Activated CD8-positive, alpha-beta T cell treated with anti-CD3 and anti-CD28 coated beads for 36 hours (primary cell): ENCODE results near the gene ADIPOQ. TPM values are rescaled to one million over a fixed set of nuclear protein-coding genes. Genes with fewer than 3 reads are reported as not detected.
"Not testable (repeated sequence)": the region's sequence is repeated elsewhere in the genome, so short reads cannot be mapped to it uniquely, and the experiment has no call there.

Source experiments
- ATAC-seq: fragments of 200-7000 bp; cut with Tn5 transposase; one replicate; pipeline ENCODE4 v1.10.0; 2021; ENCODE audit warnings: mild to moderate bottlenecking, moderate library complexity
- CTCF ChIA-PET: fragments of 350-600 bp; sonication (Branson Sonifier 250); formaldehyde crosslinking; loops from one replicate; lab custom pipeline; 2021; ENCODE audit warnings: antibody characterized with exemption; lab: Charles Lee
- POLR2A ChIA-PET: fragments of 350-600 bp; sonication (Branson Sonifier 250); formaldehyde crosslinking; loops from one replicate; lab custom pipeline; 2021; ENCODE audit warnings: antibody characterized with exemption; lab: Charles Lee
- DNase-seq: peaks from one replicate; pipeline ENCODE4 v3.0.0-alpha.2; 2020
- H3K27ac Mint-ChIP-seq: one replicate; pipeline ENCODE4 v1.8.0; 2021; ENCODE audit warnings: mild to moderate bottlenecking, mixed read lengths
- H3K27me3 Mint-ChIP-seq: one replicate; pipeline ENCODE4 v1.8.0; 2021; ENCODE audit warnings: mixed read lengths
- H3K36me3 Mint-ChIP-seq: one replicate; pipeline ENCODE4 v1.8.0; 2021; ENCODE audit warnings: low read depth, mixed read lengths
- H3K4me1 Mint-ChIP-seq: one replicate; pipeline ENCODE4 v1.8.0; 2021; ENCODE audit warnings: low read depth, mixed read lengths
- H3K4me3 Mint-ChIP-seq: one replicate; pipeline ENCODE4 v1.8.0; 2021; ENCODE audit warnings: mild to moderate bottlenecking, moderate library complexity, mixed read lengths
- H3K9me3 Mint-ChIP-seq: one replicate; pipeline ENCODE4 v1.8.0; 2021; ENCODE audit warnings: mixed read lengths
- CTCF ChIP-seq: fragments of 200-600 bp; IDR thresholded peaks from one replicate; pipeline ENCODE4 v1.8.0; 2022; ENCODE audit warnings: antibody characterized with exemption, mild to moderate bottlenecking
- intact Hi-C: fragments of 100-400 bp; cut with micrococcal nuclease; formaldehyde crosslinking; loops from one replicate; pipeline ENCODE4 v1.10.0; 2022
- total RNA-seq, 2 experiments: library from RNA; stranded (reverse); gene quantifications; one replicate each; pipeline ENCODE4 v1.2.3, GENCODE V29; 2021

ADIPOQ gene
- total RNA-seq, 2 experiments from 2014 or later: not detected

- no peak for DNase-seq
- intact Hi-C loops: no loop called here
These were observed 27.0 kb downstream of the ADIPOQ start for GRCh38 chr3:186869253-186870100.

GRCh38 chr3:186870421-186871201 lies 28.1 kb downstream of the ADIPOQ start:
- TF ChIP-seq CTCF: no peak
- H3K4me1 Mint-ChIP-seq: peaks cover 28% of the 10 kb centered on the region
- intact Hi-C loops: no loop called here
- H3K27ac Mint-ChIP-seq: peak overlapping the region; percentile 78
- no peak for ATAC-seq
- no peak overlapping the region for H3K4me3 Mint-ChIP-seq
- no peak for DNase-seq
- no peaks in the 10 kb centered on the region for H3K27me3 Mint-ChIP-seq
- H3K36me3 Mint-ChIP-seq: no peaks in the 10 kb centered on the region
- ChIA-PET CTCF (interaction anchor here (1.2 to 1.9 kb wide), 3 partner anchors 10 to 22 kb away, joined by 4 to 5 read pairs (median 4); no protein-coding TSS in a partner anchor), POLR2A (no interaction called here)
- no peaks in the 10 kb centered on the region for H3K9me3 Mint-ChIP-seq

More at GRCh38 chr3:186869253-186870100, 27.0 kb downstream of the ADIPOQ start:
- peaks cover 28% of the 10 kb centered on the region for H3K4me1 Mint-ChIP-seq
- ATAC-seq: no peak
- H3K36me3 Mint-ChIP-seq: no peaks in the 10 kb centered on the region
- no peak overlapping the region for H3K27ac Mint-ChIP-seq
- H3K27me3 Mint-ChIP-seq: no peaks in the 10 kb centered on the region
- no peaks in the 10 kb centered on the region for H3K9me3 Mint-ChIP-seq
- ChIA-PET POLR2A (interaction anchor here (0.6 to 0.8 kb wide), 3 partner anchors 62 to 263 kb away, joined by 3 read pairs; no protein-coding TSS in a partner anchor), CTCF (interaction anchor here (0.7 to 1.3 kb wide), 4 partner anchors 9 to 21 kb away, joined by 3 to 5 read pairs (median 4); no protein-coding TSS in a partner anchor)
- H3K4me3 Mint-ChIP-seq: no peak overlapping the region
- TF ChIP-seq CTCF: no peak

DNA sequence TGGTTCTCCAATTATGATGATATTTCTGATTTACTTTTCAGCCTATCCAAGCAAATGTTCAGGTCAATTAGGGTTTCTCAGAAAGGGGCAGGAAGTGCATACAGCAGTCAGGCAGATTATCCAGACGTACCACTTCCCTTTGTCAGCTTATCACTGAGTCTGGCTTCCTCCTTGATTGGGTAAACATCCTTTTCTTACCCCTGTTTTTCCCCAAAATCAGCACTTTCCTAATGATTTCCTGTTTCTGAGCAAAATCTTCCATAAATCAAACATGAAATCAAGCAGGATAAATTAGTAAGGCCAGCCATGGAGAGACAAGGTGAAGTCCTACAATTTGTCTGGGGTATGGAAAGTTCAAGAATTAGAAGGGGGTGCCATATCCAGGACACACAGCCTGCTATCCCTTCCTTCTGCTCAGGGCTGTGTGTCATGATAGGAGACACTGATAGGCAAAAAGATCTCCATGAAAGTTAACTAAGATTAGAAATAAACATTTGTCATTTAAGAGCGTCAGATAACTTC lies 29.0 kb downstream of the ADIPOQ start:
- TF ChIP-seq CTCF: no peak
- CTCF ChIA-PET: interaction anchor here (1.3 to 1.9 kb wide), 2 partner anchors 11 to 61 kb away, joined by 3 to 4 read pairs; no protein-coding TSS in a partner anchor
- H3K27ac Mint-ChIP-seq: peak overlapping the region; percentile 78
- H3K27me3 Mint-ChIP-seq: no peaks in the 10 kb centered on the region
- DNase-seq (no peak), ATAC-seq (peak; percentile 73)
- intact Hi-C loops: no loop called here
- peaks cover 28% of the 10 kb centered on the region for H3K4me1 Mint-ChIP-seq
- H3K36me3 Mint-ChIP-seq: no peaks in the 10 kb centered on the region
- H3K9me3 Mint-ChIP-seq: no peaks in the 10 kb centered on the region
- POLR2A ChIA-PET: no interaction called here
- no peak overlapping the region for H3K4me3 Mint-ChIP-seq

- H3K36me3 Mint-ChIP-seq, ATAC-seq, H3K4me3 Mint-ChIP-seq, POLR2A ChIA-PET, DNase-seq, H3K27ac Mint-ChIP-seq, CTCF ChIA-PET, intact Hi-C loops, H3K27me3 Mint-ChIP-seq, H3K9me3 Mint-ChIP-seq: not testable (repeated sequence)
- peaks cover 28% of the 10 kb centered on the region for H3K4me1 Mint-ChIP-seq
These were observed 31.3 kb downstream of the ADIPOQ start for GRCh38 chr3:186873796-186874195.

DNA sequence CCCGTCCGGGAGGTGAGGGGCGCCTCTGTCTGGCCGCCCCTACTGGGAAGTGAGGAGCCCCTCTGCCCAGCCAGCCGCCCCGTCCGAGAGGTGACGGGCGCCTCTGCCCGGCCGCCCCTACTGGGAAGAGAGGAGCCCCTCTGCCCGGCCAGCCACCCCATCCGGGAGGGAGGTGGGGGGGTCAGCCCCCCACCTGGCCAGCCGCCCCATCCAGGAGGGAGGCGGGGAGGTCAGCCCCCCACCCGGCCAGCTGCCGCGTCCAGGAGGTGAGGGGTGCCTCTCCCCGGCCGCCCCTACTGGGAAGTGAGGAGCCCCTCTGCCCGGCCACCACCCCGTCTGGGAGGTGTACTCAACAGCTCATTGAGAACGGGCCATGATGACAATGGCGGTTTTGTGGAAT lies 31.7 kb downstream of the ADIPOQ start:
- POLR2A ChIA-PET, H3K27ac Mint-ChIP-seq, intact Hi-C loops, H3K27me3 Mint-ChIP-seq, DNase-seq, CTCF ChIA-PET, H3K9me3 Mint-ChIP-seq, H3K36me3 Mint-ChIP-seq, H3K4me3 Mint-ChIP-seq, ATAC-seq: not testable (repeated sequence)
- peaks cover 26% of the 10 kb centered on the region for H3K4me1 Mint-ChIP-seq

DNA sequence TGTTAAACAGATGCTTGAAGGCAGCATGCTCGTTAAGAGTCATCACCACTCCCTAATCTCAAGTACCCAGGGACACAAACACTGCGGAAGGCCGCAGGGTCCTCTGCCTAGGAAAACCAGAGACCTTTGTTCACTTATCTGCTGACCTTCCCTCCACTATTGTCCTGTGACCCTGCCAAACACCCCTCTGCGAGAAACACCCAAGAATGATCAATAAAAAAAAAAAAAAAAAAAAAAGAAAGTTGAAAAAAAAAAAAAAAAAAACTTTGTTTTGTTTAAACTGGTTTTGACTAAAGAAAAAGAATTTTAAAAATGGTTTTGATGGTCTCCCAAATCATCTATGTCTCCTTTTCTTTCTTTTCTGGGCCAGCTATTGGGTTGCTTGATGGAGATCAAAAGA lies 32.3 kb downstream of the ADIPOQ start:
- POLR2A ChIA-PET: interaction anchor here (0.6 kb wide), 1 partner anchor 8 kb away, joined by 3 read pairs; no protein-coding TSS in a partner anchor
- H3K27ac Mint-ChIP-seq, H3K27me3 Mint-ChIP-seq, H3K36me3 Mint-ChIP-seq, H3K9me3 Mint-ChIP-seq, intact Hi-C loops, CTCF ChIA-PET, H3K4me3 Mint-ChIP-seq, ATAC-seq, DNase-seq: not testable (repeated sequence)
- H3K4me1 Mint-ChIP-seq: peaks cover 25% of the 10 kb centered on the region
